ENCODE results near the gene GLIPR2. TPM values are rescaled to one million over a fixed set of nuclear protein-coding genes. Genes with fewer than 3 reads are reported as not detected.
"Not testable (repeated sequence)": the region's sequence is repeated elsewhere in the genome, so short reads cannot be mapped to it uniquely, and the experiment has no call there.

The GLIPR2 gene, protein sequence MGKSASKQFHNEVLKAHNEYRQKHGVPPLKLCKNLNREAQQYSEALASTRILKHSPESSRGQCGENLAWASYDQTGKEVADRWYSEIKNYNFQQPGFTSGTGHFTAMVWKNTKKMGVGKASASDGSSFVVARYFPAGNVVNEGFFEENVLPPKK
- polyA plus RNA-seq (2011; rRNA removed) (108 and 115 TPM in 2 replicates), polyA minus RNA-seq (2011; rRNA and poly(A)+ RNA removed) (66.4 and 70.8 TPM in 2 replicates)

DNA sequence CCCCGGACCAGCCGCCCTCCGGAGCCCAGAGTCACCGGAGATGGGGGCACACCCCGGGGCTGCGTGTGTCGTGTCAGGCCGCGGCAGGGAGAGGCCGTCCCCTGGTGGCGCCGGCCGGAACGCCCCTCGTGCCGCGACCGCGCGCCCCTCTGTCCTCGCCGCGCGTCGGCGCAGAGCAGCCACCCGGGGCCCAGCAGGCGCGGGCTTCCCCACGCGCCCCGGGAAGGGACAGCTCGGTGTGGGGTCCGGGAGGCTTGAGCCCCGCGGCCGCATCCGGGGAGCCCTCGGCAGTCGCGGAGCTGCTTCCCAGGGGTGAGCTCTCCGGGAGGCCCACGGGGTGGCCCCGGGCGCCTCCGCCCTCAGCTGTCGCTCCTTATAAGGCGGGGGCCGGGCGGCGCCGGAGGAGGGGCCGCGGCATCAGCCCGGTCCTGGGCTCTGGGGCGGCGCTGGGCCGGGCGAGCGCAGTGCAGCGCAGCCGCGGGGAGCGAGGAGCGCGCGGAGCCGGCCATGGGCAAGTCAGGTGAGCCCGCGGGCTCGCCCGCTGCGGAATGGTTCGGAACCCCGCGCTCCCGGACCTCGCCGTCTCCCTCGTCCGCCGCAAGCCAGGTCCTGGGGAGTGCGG lies at the start of gene GLIPR2:
GLIPR2 (plus strand) TSS at position 462 of the 622 bp plus-strand sequence; CDS start at position 508, 46 bp downstream.
- no peak for DNase-seq (ENCODE audit: low read depth, low spot score)
- peak within 1 kb of the TSS; percentile 39 for H3K27ac ChIP-seq (ENCODE audit: low read depth, low read length)

DNA sequence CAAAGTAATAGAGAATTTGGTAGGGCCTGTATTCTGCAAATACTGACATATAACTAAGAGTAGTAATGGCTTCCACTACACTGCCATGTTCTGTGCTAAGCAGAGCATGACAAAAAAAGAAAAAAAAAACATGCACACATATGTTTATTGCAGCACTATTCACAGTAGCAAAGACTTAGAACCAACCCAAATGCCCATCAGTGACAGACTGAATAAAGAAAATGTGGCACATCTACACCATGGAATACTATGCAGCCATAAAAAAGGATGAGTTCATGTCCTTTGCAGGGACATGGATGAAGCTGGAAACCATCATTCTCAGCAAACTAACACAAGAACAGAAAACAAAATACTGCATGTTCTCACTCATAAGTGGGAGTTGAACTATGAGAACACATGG lies 49.5 kb upstream of the GLIPR2 start:
- ChIA-PET CTCF (interaction anchor here (0.6 to 1.1 kb wide), 2 partner anchors 11 to 78 kb away, joined by 3 read pairs; no protein-coding TSS in a partner anchor), POLR2A (interaction anchor here (0.7 kb wide), 1 partner anchor 22 kb away, joined by 3 read pairs; no protein-coding TSS in a partner anchor)
- DNase-seq (ENCODE audit: low read depth, low spot score); H3K4me3 ChIP-seq (ENCODE audit: low read depth, low read length); H3K9me3 ChIP-seq (ENCODE audit: control insufficient read depth, insufficient read depth, low read length); H3K27me3 ChIP-seq (ENCODE audit: control insufficient read depth, insufficient read depth, low read length); H3K27ac ChIP-seq (ENCODE audit: low read depth, low read length): not testable (repeated sequence)

More for the DNA sequence above, at the start of gene GLIPR2:
- Histone ChIP-seq H3K27me3 (ENCODE audit: control insufficient read depth, insufficient read depth, low read length) (no peaks in the 10 kb centered on the region), H3K4me3 (ENCODE audit: low read depth, low read length) (peak within 1 kb of the TSS; percentile 76), H3K9me3 (ENCODE audit: control insufficient read depth, insufficient read depth, low read length) (no peaks in the 10 kb centered on the region; the same call in 1 of the 2 replicates)
- TF ChIP-seq, protein P1, sequence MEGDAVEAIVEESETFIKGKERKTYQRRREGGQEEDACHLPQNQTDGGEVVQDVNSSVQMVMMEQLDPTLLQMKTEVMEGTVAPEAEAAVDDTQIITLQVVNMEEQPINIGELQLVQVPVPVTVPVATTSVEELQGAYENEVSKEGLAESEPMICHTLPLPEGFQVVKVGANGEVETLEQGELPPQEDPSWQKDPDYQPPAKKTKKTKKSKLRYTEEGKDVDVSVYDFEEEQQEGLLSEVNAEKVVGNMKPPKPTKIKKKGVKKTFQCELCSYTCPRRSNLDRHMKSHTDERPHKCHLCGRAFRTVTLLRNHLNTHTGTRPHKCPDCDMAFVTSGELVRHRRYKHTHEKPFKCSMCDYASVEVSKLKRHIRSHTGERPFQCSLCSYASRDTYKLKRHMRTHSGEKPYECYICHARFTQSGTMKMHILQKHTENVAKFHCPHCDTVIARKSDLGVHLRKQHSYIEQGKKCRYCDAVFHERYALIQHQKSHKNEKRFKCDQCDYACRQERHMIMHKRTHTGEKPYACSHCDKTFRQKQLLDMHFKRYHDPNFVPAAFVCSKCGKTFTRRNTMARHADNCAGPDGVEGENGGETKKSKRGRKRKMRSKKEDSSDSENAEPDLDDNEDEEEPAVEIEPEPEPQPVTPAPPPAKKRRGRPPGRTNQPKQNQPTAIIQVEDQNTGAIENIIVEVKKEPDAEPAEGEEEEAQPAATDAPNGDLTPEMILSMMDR (IDR thresholded peaks at IDR 0.05; ENCODE audit: low read depth, low read length), result no peak
- POLR2A ChIA-PET, result interaction anchor here (0.9 to 1.9 kb wide), 6 partner anchors 12 to 54 kb away, joined by 3 to 14 read pairs (median 5); partner anchors contain the start of gene CLTA
- CTCF ChIA-PET, result interaction anchor here (1.0 to 1.1 kb wide), 3 partner anchors 33 to 191 kb away, joined by 3 to 4 read pairs (median 4); no protein-coding TSS in a partner anchor

DNA sequence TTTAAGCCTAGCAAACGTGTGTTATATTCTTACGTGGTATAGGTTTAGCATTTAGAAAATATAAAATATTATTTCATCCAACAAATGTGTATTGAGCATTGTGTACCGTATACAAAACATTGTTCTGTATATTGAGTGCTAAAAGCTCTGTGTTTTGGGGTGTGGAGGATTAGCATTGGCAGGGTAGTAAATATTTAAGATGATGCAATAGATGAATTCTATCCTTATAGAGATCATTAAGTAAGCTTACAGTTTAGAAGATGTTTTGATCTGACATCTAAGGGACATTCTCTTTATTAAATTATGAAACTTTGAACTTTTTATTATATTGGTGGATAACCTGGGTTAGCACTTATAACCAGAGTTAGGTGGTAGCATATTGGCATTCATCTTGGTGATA lies 48.5 kb upstream of the GLIPR2 start:
- no peaks in the 10 kb centered on the region for H3K27me3 ChIP-seq (ENCODE audit: control insufficient read depth, insufficient read depth, low read length)
- TF ChIP-seq, protein P1 (IDR thresholded peaks at IDR 0.05; ENCODE audit: low read depth, low read length), result no peak
- CTCF ChIA-PET, result interaction anchor here (1.2 kb wide), 1 partner anchor 79 kb away, joined by 3 read pairs; no protein-coding TSS in a partner anchor
- H3K9me3 ChIP-seq (ENCODE audit: control insufficient read depth, insufficient read depth, low read length), result no peaks in the 10 kb centered on the region
- H3K27ac ChIP-seq (ENCODE audit: low read depth, low read length), result no peak overlapping the region
- no peak for DNase-seq (ENCODE audit: low read depth, low spot score)
- H3K4me3 ChIP-seq (ENCODE audit: low read depth, low read length), result no peak overlapping the region
- POLR2A ChIA-PET, result no interaction called here

DNA sequence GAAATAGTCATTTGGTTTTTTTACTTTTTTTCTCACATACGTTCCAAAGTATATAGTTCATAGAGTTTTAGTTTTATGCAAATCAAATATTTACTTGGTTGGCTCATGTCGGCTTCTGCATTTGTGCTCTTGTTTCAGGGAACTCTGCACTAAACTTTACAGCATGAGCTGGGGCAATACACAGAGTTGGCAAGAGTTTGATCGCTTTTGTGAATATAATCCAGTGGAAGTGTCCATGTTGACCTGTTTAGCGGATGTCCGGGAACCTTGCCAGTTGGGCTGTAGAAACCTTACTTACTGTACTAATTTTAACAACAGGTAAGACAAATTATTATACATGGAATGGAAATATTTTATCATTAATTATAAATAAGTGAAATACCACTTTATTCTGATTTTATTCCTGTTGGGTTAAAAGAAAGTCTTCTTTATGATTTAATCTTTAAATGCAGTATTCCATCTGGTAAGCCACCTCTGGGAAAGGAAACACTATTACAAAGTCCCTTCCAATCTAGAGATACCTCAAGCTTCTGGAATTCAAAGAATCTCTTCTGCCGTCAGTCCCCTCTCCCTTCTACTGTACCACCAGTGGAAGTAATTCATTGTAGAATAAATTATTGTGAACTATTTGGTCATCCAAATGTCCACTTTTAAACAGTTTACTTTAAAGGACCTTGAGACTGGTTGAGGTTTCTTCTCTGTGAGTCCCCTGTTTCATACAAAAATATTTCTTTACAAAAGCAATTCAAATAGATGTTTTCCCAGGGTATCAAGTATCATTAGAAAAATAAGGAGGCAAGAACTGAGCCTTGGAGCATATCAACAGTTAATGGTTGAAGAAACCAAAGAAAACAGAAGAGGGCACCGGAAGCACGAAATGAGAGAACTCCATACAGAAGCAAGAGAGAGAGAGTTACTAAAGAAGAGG lies 45.2 kb upstream of the GLIPR2 start:
- ChIA-PET POLR2A (interaction anchor here (0.5 to 2.5 kb wide), 2 partner anchors 11 to 19 kb away, joined by 6 to 14 read pairs; no protein-coding TSS in a partner anchor), CTCF (interaction anchor here (1.0 to 1.2 kb wide), 3 partner anchors 12 to 146 kb away, joined by 3 to 7 read pairs (median 6); no protein-coding TSS in a partner anchor)
- Histone ChIP-seq H3K4me3 (ENCODE audit: low read depth, low read length) (no peak overlapping the region; the same call in 1 of the 2 replicates), H3K27ac (ENCODE audit: low read depth, low read length) (peak overlapping the region; percentile 98), H3K9me3 (ENCODE audit: control insufficient read depth, insufficient read depth, low read length) (no peaks in the 10 kb centered on the region), H3K27me3 (ENCODE audit: control insufficient read depth, insufficient read depth, low read length) (no peaks in the 10 kb centered on the region)
- TF ChIP-seq, protein P1 (IDR thresholded peaks at IDR 0.05; ENCODE audit: low read depth, low read length), result peak; percentile 22; the same call in 1 of the 2 replicates
- DNase-seq (ENCODE audit: low read depth, low spot score), result peak; percentile 78

DNA sequence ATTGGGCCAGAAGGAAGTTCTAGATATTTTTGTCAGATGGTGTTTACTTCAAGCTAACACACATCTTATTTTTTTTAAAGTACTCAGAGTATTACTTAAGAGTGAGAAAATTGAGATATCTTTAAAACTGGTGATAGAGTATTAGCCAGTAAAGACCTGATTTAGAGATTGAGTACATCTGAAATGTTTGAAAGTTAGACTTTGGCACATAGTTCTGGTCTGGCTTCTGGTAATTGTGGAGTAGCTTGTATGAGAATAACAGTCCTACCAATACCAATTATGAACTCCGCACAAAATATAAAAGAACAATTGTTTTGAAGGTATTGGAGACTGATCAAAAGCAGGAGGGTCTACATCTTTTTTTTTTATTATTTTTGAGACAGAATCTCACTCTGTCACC lies 44.5 kb upstream of the GLIPR2 start:
- Histone ChIP-seq H3K9me3 (ENCODE audit: control insufficient read depth, insufficient read depth, low read length) (no peaks in the 10 kb centered on the region), H3K27me3 (ENCODE audit: control insufficient read depth, insufficient read depth, low read length) (no peaks in the 10 kb centered on the region), H3K27ac (ENCODE audit: low read depth, low read length) (peak overlapping the region; percentile 84), H3K4me3 (ENCODE audit: low read depth, low read length) (no peak overlapping the region)
- ChIA-PET CTCF (interaction anchor here (1.0 to 1.2 kb wide), 3 partner anchors 11 to 147 kb away, joined by 3 to 7 read pairs (median 6); no protein-coding TSS in a partner anchor), POLR2A (interaction anchor here (0.5 to 2.5 kb wide), 3 partner anchors 10 to 71 kb away, joined by 5 to 14 read pairs (median 6); no protein-coding TSS in a partner anchor)
- DNase-seq (ENCODE audit: low read depth, low spot score), result no peak
- TF ChIP-seq, protein P1 (IDR thresholded peaks at IDR 0.05; ENCODE audit: low read depth, low read length), result no peak

Data from AG04450 (cell line).